ENCODE measurements around the gene ARHGAP31. TPM values are rescaled to one million over a fixed set of nuclear protein-coding genes. Genes with fewer than 3 reads are reported as not detected.

ARHGAP31 gene
- polyA plus RNA-seq, 1 donor from 2014 or later = not detected

- H4K20me1 ChIP-seq (ENCODE audit: insufficient read depth) = no peaks in the 10 kb centered on the region
- no peaks in the 10 kb centered on the region for H3F3A ChIP-seq (ENCODE audit: insufficient read depth, low read length, poor library complexity, severe bottlenecking)
- H3K27me3 ChIP-seq (ENCODE audit: insufficient read depth, low read depth, low read length) = no peaks in the 10 kb centered on the region
- no peak overlapping the region for H3K27ac ChIP-seq (ENCODE audit: low read length)
- no peak overlapping the region for H3K4me3 ChIP-seq (ENCODE audit: low read length)
- H3K36me3 ChIP-seq (ENCODE audit: insufficient read depth, low read length) = no peaks in the 10 kb centered on the region
- H3K79me2 ChIP-seq (replicated peaks; ENCODE audit: insufficient read depth, low read length) = no peaks in the 10 kb centered on the region
- no peak overlapping the region for H2AFZ ChIP-seq (ENCODE audit: low read depth, low read length)
- H3K4me2 ChIP-seq (ENCODE audit: low read length) = no peak overlapping the region
- no peaks in the 10 kb centered on the region for H3K9me3 ChIP-seq (ENCODE audit: low read length)
- H3K9ac ChIP-seq (ENCODE audit: low read length) = no peak overlapping the region
- no peaks in the 10 kb centered on the region for H3K9me2 ChIP-seq (ENCODE audit: insufficient read depth, low read length)
- no peak for TF ChIP-seq POLR2AphosphoS5 (IDR thresholded peaks at IDR 0.05)
- TF ChIP-seq SMC3 (conservative IDR thresholded peaks at IDR 0.05; ENCODE audit: poor library complexity) = no peak
- TF ChIP-seq, protein P1, sequence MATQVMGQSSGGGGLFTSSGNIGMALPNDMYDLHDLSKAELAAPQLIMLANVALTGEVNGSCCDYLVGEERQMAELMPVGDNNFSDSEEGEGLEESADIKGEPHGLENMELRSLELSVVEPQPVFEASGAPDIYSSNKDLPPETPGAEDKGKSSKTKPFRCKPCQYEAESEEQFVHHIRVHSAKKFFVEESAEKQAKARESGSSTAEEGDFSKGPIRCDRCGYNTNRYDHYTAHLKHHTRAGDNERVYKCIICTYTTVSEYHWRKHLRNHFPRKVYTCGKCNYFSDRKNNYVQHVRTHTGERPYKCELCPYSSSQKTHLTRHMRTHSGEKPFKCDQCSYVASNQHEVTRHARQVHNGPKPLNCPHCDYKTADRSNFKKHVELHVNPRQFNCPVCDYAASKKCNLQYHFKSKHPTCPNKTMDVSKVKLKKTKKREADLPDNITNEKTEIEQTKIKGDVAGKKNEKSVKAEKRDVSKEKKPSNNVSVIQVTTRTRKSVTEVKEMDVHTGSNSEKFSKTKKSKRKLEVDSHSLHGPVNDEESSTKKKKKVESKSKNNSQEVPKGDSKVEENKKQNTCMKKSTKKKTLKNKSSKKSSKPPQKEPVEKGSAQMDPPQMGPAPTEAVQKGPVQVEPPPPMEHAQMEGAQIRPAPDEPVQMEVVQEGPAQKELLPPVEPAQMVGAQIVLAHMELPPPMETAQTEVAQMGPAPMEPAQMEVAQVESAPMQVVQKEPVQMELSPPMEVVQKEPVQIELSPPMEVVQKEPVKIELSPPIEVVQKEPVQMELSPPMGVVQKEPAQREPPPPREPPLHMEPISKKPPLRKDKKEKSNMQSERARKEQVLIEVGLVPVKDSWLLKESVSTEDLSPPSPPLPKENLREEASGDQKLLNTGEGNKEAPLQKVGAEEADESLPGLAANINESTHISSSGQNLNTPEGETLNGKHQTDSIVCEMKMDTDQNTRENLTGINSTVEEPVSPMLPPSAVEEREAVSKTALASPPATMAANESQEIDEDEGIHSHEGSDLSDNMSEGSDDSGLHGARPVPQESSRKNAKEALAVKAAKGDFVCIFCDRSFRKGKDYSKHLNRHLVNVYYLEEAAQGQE (IDR thresholded peaks at IDR 0.05; ENCODE audit: borderline replicate concordance) = no peak
- no peak for TF ChIP-seq RAD21 (conservative IDR thresholded peaks at IDR 0.05)
- TF ChIP-seq CTCF (IDR thresholded peaks at IDR 0.05; ENCODE audit: poor library complexity, severe bottlenecking) = no peak
- no peak for TF ChIP-seq TAF1 (IDR thresholded peaks at IDR 0.05; ENCODE audit: low read depth)
- no peak for TF ChIP-seq MXI1 (conservative IDR thresholded peaks at IDR 0.05; ENCODE audit: poor library complexity, severe bottlenecking)
- no peak for TF ChIP-seq EZH2 (IDR thresholded peaks at IDR 0.05; ENCODE audit: borderline replicate concordance, insufficient read depth, low read length, poor library complexity, severe bottlenecking)
- no peak for TF ChIP-seq EP300 (conservative IDR thresholded peaks at IDR 0.05; ENCODE audit: poor library complexity, severe bottlenecking)
Observed at GRCh38 chr3:119351581-119351980, 57.4 kb downstream of the ARHGAP31 start.

DNA sequence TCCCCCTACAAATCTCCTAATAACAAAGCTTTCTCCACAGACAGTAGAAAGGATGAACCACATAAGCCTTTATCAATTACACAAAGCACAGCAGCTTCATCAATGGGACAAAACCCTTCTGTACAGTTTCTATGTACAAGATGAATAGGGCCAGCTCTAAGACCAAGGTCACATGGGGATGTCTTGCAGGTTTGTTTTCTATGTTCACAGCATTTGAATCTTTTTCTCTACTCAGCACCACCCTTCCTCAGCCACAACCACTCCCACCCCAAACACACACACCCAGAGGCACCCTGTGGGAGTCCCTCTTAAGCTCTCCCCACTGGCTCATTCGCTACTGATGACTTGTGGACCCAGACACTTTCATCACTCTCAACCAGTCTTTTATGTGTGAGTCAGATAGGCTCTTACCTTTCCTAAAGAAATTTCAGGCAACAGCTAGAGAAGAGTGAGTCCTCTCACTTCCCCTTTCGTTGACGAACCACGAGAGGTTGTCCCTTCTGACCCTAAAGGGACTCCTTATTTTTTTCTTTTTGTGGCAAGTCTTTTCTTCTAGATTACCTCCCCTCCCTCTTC is 57.9 kb downstream of the ARHGAP31 start:
- no peak overlapping the region for H3K9ac ChIP-seq (ENCODE audit: low read length)
- TF ChIP-seq RAD21 (conservative IDR thresholded peaks at IDR 0.05) (no peak), EP300 (conservative IDR thresholded peaks at IDR 0.05; ENCODE audit: poor library complexity, severe bottlenecking) (no peak)
- no peaks in the 10 kb centered on the region for H3F3A ChIP-seq (ENCODE audit: insufficient read depth, low read length, poor library complexity, severe bottlenecking)
- no peak overlapping the region for H3K4me3 ChIP-seq (ENCODE audit: low read length)
- H3K27me3 ChIP-seq (ENCODE audit: insufficient read depth, low read depth, low read length) = no peaks in the 10 kb centered on the region
- no peaks in the 10 kb centered on the region for H3K9me3 ChIP-seq (ENCODE audit: low read length)
- no peak overlapping the region for H2AFZ ChIP-seq (ENCODE audit: low read depth, low read length)
- H3K9me2 ChIP-seq (ENCODE audit: insufficient read depth, low read length) = no peaks in the 10 kb centered on the region
- no peak overlapping the region for H3K4me2 ChIP-seq (ENCODE audit: low read length)
- no peaks in the 10 kb centered on the region for H4K20me1 ChIP-seq (ENCODE audit: insufficient read depth)
- H3K79me2 ChIP-seq (replicated peaks; ENCODE audit: insufficient read depth, low read length) = no peaks in the 10 kb centered on the region
- H3K36me3 ChIP-seq (ENCODE audit: insufficient read depth, low read length) = no peaks in the 10 kb centered on the region
- no peak overlapping the region for H3K27ac ChIP-seq (ENCODE audit: low read length)

All from neural cell (in vitro differentiated cells).